ENCODE results near the gene THNSL1.
"Not testable (repeated sequence)": the region's sequence is repeated elsewhere in the genome, so short reads cannot be mapped to it uniquely, and the experiment has no call there.

The THNSL1 gene, protein sequence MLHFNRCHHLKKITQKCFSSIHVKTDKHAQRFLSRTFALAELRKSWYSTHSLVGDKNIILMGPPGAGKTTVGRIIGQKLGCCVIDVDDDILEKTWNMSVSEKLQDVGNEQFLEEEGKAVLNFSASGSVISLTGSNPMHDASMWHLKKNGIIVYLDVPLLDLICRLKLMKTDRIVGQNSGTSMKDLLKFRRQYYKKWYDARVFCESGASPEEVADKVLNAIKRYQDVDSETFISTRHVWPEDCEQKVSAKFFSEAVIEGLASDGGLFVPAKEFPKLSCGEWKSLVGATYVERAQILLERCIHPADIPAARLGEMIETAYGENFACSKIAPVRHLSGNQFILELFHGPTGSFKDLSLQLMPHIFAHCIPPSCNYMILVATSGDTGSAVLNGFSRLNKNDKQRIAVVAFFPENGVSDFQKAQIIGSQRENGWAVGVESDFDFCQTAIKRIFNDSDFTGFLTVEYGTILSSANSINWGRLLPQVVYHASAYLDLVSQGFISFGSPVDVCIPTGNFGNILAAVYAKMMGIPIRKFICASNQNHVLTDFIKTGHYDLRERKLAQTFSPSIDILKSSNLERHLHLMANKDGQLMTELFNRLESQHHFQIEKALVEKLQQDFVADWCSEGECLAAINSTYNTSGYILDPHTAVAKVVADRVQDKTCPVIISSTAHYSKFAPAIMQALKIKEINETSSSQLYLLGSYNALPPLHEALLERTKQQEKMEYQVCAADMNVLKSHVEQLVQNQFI

DNA sequence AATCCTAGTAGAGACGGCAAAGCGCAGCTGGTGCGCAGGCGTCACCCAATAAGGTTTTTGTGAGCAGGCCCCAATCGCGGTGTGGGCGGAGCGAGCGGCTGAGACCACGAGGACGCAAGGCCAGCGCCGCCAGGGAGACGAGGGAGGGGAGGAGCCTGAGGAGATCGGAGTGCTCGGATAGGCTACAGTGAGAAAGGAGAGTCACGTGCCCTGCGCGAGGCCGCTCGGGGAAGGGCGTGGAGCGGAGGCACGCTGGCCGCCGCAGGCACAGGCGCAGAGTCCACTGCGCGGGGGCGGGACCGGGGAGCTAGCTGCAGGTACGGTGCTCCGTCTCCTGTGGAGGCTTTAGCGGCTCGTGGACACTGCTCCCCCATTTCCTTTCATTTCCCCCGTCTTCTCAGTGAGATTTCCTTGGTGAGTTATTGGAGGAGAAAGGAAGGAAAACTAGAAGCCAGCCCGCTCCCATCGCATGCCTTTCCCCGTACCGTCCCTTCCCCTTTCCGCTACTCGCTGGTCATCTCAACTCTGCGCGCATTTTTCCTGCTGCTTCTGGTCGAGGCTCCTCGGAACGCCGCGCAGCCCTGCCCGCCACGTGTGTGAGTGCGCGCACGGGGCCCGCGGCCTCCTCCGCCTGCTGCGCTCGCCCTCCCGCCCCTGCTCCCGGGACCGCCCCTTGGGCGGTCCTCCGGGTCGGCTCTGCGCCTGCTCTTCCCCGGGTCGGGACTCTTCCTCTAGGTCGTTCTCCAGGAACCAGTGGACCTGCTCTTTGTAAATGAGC is at the start of gene THNSL1:
TSS of gene THNSL1 (plus strand) at position 237 of the 778 bp plus-strand sequence. CDS start 6,612 bp downstream, outside the sequence.
- DNase-seq: peak; percentile 89

DNA sequence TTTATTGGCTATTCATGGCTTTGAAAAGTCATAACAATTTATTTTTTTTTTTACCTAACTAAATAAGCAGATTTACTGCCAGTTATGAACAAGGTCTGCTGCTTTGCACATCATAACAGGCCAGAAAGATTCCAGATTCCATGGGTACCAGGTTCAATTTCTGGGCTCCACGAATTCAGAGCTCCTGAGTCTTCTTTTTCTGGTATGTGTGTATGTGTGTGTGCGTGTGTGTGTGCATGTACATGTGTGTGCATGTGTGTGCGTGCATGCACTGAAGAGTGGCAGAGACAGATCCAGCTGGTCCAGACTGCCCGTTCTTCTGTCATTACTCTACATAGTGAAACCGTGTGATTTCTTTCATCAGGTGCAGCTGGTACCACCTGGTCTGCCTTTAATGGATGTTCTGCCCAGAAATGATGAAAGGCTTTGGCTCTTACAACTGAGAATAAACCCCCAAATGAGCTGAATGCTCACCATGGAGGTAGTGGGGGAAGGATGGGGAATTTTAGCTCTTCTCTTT is 49.4 kb upstream of the THNSL1 start:
- DNase-seq: no peak

DNA sequence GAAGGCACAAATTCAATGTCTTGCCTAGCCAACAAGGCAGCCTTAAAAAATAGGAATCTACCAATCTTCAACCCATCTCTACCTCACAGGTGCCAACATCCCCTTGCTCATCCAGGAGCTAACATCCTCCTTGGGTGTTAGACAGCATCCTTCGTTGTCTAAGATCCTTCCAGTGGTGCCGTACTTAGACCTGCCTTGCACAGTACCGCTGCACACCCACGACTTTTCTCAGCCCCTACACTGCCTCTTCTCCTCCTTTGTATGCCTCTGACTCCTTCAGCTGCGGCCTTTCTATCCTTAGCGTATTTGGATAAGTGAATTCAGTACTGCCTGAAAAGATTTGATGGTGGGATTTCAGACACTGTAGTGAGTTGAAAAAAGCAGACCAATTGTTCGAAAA is 48.1 kb upstream of the THNSL1 start:
- DNase-seq: no peak

DNA sequence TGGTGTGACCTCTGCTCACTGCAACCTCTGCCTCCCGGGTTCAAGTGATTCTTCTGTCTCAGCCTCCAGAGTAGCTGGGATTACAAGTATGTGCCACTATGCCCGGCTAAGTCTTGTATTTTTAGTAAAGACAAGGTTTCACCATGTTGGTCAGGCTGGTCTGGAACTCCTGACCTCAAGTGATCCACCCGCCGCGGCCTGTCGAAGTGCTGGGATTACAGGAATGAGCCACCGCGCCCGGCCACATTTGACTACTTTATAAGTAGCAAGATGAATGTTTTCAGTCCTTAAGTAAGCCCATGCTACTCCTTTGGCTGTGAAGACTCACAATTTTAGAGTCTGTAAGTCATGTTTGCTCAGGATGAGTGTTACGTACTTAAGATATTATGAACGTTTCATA is 47.5 kb upstream of the THNSL1 start:
- DNase-seq: not testable (repeated sequence)

DNA sequence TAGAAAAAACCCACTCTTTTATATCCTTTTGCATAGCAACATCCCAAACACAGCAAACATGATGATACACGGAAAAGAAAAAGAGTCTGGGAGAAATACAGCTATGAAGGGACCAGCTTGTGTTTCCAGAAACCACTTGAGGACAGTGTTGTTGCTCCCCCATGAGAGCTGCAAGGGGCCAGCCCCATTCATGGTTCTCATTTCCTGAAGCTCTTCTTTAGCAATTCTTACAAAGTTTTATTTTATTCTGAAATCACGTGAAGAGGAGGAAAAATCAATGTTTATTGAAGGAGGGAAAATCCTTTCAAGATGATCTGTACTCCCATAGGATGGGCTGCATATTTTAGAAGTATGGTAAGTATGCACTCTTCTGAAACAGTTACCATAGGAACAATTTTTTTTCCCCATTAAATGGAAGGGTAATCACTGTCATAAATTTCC is 46.6 kb upstream of the THNSL1 start:
- no peak for DNase-seq

DNA sequence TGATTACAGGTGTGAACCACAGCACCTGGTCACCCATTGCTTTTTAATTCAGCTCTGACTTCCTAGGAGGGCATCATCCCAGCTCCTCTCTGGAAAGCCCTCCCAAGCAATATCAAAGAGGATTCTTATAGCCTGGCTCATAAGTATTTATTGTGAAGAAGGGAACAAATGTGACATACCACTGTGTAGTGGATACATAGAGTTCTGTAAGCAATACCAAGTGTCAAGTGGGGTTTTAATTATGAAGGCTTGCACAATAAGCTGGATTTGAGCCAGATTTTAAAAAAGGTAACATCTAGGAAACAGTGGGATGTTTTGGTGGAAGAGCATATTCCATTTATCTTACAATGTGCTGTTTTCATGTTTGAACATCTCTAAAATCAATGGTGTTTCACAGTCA is 45.0 kb upstream of the THNSL1 start:
- no peak for DNase-seq

DNA sequence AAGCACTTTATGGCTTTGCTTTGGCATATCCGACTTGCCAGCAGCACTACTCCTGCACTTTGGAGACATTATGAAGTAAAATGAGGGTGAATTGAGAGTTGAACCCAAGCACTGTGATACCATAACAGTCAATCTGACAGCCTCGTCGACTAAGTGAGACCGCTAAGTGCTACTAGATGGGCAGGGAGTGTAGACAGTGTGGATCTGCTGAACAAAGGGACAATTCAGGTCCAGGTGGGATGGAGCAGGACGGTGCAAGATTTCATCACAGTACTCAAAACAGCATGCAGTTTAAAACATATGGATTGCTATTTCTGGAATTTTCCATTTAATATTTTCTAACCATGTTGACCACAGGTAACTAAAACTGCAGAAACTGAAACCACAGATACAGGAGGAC is 43.2 kb upstream of the THNSL1 start:
- no peak for DNase-seq

DNA sequence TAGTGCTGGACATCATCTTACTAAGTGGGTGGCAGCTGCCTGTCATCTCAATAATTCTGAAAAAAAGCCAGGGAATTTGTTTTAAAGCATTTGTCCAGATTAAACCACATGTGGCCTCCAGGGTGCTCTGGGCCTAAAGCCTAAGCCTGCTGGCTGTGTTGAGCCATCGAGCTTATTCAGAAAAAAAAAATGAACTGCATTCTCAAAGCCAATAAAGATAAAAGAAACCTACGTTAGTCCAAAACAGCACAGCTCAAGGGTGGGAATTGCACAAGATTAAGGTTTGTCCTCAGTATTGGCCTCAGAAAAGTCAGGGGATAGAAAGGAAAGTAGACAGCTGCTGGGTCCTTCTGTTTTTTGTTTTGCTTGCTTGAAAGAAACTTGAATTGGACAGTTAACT is 41.4 kb upstream of the THNSL1 start:
- DNase-seq: no peak

DNA sequence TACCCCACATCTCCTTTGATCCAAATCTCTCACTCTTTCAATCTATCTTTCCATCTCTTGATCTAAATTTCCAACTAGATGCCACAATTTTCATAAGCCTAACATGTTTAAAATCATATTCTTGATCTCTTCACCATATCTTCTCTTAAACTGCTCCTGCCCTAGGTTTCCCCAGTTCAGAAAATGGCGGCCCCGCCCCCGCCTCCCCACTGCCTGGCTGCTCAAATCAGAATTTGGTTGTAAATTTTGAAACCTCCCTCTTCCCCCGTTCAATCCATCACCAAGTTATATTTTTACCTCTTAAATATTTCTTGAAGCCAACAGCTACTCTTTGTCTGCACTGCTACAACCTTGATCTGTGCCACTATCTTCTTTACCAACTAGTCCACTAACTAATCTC is 36.7 kb upstream of the THNSL1 start:
- no peak for DNase-seq

DNA sequence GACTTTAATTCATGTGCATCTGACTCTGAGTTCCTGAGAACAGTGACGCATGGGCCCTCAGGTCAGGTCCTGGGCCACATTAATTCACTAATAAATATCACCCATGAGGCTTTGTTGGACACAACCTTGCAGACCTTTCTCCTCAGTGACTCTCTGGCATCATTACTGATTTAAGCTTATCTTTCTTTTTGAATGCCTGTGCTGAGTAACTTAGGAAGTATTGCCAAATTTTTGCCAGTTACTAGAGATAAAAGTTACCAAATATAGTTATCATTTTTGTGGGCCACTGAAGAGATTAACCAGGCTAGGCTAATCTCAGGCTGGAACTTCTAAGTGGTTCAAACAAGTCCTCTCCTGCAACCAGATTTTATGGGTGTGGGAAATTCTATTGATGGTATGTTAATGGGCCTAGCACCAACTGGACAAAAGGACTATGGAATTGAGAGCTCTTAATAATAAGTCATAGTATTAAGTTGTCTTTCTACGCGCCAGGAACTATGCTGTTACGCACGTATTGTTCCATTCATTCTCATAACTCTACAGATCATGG is 35.2 kb upstream of the THNSL1 start:
- DNase-seq: no peak

DNA sequence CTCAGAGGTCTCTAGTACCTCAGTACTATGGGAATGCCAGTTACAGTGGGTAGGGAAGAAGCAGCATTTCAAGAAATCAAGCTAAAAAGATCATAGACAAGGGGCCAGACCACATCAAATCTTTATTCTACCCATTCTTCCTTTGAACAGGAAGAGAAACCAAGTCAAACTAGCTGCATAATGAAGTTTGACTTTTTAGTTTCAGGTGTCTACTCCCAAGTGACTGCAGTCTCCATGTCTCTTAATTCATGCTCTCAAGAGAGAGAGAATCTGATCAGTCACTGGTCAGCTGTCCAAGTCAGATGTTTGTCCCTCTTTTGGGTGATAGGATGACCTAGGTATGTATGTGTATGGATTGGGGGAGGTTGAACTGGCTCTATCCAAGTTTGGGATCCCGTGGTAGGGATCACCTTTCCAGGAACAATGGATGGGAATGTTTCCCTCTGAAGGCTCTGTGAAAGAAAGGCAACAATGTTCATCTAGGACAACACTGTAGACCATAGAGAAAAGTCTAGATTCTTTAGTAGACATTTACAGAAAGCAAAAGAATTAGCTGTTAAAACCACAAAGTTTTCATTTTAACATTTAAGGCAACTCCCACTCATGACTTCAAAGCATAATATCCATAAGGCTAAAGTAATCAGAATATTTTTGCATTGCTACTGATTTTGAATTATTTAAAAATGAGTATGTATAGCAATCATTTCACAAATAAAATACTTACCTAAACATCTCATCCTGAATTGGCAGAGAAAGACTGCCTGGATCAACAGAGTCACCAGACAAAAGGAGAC is 33.9 kb upstream of the THNSL1 start:
- DNase-seq: no peak

DNA sequence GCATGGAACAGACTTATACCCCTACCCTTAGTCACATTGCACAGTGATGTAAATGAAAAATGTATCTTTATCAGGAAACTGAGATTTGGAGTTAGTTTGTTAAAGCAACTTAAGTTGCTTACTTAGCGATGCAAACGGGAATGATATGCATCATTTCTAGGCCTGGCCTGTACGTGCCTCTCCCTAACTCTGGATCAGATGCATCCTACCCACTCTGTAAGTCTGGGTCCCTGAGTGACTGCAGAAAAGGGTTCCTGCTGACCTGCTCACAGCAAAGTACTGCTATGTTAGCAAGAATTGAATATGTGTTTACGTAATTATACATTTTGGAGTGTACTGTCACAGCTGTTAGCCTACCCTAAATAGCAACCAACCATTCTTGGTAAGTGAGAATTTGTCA is 33.3 kb upstream of the THNSL1 start:
- DNase-seq: no peak

DNA sequence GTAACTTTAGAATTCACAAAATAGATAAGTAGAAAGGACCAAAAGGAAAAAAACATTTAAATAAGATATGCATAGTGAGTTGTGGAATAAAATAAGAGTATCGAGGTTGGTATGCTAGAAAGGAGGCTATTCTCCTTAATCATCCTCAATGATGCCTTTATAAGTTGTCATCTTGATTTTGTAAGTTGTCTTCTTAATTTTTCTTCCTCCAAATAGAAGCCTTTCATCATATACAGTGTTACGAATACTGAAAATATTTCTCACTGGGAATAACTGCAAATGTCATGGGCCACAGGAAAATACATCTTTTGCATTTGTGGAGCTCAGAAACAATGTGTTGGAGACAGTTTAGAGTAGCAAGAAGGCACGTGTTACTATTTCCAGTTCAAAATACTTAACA is 32.5 kb upstream of the THNSL1 start:
- DNase-seq: no peak

DNA sequence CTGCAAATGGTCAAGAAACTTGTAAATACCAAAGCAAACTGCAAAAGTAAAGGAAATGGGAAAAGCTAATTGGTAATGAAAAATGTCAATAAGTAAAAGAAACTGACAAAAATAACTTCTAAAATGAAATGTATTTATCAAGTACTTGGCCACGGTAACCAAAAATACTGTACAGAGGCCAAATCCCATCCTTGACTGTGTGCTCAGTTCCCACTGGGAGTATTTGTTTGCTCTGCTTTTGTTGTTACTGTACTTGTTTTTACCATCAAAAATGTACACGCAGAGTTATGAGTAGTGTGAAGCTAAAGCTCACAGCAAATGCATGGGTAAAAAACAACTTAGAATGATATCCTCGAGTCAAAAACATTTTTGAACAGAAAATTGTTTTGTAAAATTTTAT is 31.5 kb upstream of the THNSL1 start:
- no peak for DNase-seq

DNA sequence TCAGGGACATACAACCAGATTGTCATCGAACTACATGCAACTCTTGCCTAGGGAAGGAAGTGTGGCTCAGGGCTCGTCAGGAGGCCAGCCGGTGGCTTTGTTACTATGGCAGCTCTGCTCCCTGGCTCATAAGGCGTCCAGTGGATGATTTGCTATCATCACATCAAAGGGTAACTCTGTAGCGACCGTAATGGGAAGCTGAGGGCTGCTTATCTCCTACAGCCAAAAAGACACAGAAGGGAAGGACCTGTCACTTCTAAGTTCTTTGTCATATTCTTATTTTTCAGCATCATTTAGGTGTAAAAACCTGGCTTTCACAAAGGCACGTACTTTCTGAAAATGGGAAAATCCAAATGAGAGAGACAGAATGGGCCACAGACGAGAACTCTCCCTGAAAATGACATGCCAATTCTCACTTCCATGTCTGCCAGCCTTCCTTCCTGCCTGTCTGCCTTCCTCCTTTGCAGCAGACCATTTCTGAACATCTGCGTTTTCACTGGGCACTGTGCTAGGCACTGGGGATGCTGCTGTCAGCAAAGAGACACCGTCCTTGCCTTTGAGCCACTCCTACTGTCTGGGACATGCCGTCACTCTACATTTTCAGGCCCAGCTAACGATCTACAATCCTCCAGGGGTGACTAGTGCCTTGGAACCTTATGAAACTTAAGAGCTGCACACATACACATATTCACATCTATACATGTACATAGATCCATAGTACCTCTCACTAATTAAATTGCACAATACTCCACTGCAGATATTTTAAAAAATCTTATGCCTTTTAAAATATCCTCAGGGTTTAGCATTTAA is 27.4 kb upstream of the THNSL1 start:
- no peak for DNase-seq

DNA sequence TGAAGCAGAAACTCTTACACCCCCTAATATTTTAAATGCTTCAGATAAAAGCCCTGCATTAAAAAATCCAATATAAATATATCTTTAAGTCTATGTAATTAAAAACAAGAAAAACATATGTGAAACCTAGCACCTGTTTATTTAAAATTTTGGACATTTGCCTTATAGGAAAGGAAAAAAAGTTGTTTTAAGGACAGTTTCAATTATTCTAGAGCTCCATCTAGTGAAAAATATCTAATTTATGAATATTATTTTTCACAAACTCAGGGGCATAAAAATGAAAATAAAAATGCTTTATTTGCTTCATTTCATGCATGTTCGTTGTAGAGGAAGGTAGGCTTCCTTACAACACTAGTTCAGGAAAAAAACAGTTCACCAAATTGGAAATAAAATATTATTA is 26.5 kb upstream of the THNSL1 start:
- DNase-seq: no peak

DNA sequence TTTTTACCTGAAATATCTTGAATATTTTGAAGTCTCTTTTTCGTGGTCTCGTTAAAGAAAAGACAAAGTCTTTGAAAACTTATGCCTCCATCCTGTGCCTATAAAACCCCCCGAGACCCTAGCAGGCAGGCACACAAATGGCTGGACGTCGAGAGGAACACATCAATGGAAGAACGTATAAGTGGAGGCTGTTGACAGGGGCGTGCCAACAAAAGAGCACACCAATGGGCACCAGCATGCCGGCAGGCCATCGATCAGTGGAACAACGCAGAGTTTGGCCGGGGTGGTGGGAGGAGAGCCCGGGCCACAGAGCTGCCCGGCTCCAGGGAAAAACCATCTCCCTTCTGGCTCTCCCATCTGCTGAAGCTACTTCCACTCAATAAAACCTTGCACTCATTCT is 25.1 kb upstream of the THNSL1 start:
- no peak for DNase-seq

DNA sequence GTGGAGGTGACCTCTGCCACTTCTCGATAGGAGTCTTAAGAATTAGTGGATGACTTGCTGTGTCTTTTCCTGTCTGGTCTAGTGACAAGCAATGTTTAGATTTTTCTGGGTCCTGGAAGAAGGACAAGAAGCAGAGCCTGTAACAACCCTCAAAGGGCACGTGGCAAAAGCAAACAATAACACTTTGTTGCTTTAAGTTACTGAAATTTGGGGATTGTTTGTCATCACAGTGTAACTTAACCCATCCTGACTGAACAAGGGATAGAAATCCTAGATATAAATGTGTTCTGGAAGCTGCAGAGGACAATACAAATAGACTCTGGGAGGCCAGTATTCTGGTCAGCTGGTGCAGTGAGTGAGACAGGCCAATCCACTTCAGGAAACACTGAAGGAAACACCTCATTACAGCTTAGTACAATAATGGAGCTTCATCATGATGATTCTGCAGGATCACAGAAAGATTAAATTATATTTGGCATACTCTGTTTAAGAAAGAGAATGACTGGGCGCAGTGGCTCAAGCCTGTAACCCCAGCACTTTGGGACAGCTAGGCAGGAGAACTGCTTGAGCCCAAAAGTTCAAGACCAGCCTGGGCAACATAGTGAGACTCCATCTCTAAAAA is 23.8 kb upstream of the THNSL1 start:
- no peak for DNase-seq

DNA sequence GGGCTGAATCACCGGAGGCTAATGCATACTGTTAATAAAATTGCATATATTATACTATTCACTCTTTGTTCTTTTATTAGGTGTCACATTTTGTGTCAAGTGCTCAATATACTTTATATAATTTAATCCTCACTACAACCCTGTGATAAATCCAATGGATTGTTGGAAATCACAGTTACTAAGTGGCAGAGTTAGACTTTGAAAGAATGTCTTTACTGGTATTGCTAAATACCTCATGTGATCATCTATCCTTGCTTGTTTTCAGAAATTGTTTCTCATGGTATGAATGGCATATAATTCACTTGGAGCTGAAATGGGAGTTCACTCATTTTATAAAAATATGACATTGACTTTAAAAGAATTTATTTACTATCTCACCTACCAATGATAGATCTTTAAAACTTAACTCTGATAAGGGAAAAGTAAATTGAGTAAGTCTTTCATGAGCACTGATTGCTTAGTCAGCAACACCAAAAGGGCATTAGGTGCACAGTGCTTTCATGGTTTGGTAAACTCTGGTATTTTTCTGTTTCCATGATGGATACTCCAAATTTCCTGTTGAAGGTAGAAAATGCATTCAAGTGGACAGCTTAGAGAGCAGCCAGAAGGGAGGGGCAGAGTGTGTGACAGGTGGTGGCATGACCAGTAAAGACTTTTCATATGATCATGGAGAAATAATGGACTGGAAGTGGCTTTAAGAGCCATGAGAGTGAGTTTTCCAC is 23.0 kb upstream of the THNSL1 start:
- DNase-seq: no peak

DNA sequence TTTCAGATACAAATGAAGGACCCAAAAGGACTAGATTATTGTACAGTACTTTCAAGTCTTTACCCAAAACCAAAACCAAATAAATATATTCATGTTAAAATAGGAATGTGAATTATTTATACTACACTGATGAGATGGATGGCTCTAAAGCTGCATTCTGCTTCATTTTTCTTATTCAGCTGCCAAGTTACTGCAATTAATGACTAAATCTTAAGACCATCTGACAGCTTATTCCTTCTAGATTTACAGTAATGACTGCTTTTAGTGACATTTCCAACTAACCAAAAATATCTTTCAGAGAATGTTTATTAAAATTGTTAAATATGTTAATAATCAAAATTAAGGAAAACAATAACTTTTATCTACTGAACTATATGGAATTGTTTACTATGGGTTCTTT is 21.3 kb upstream of the THNSL1 start:
- no peak for DNase-seq
